Suppressor macrophage treated with lipopolysaccharide for 4 hours (primary cell): ENCODE results near the gene LPIN1.
"Not testable (repeated sequence)": the region's sequence is repeated elsewhere in the genome, so short reads cannot be mapped to it uniquely, and the experiment has no call there.

ENCODE experiments used
- DNase-seq: peaks from one replicate; pipeline ENCODE4 v3.0.0-alpha.2; 2020

Gene LPIN1

DNA sequence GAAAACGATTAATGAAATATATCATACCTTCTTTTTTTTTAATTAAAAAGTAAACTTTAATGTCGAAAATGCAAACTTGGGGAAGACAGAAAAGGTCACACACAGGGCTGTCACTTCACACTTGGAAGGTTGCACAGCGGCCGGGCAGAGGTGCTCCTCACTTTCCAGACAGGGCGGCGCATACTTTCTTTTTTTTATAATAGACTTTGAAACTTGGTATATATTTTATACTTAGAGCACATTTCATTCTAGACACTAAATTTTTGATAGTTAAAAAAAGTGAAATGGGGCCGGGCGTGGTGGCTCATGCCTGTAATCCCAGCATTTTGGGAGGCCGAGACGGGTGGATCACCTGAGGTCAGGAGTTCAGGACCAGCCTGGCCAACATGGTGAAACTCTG lies 66.9 kb downstream of the LPIN1 start:
- DNase-seq, result not testable (repeated sequence)

GRCh38 chr2:11813951-11814350 lies 67.5 kb downstream of the LPIN1 start:
- no peak for DNase-seq

- no peak for DNase-seq
These were observed 68.6 kb downstream of the LPIN1 start for GRCh38 chr2:11814979-11815510.

DNA sequence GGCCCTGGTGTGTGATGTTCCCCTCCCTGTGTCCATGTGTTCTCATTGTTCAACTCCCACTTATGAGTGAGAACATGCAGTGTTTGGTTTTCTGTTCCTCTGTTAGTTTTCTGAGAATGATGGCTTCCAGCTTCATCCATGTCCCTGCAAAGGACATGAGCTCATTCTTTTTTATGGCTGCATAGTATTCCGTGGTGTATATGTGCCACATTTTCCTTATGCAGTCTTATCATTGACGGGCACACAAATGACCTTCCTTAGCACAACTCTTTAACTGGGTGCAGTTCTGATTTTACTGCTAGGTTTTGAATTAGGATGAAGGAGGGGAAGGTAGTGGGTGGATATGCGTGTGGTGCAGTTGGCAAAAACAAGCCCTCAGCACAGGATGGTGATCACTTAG lies 70.5 kb downstream of the LPIN1 start:
- DNase-seq, result not testable (repeated sequence)

GRCh38 chr2:11819235-11819729 lies 72.8 kb downstream of the LPIN1 start:
- DNase-seq, result no peak

DNA sequence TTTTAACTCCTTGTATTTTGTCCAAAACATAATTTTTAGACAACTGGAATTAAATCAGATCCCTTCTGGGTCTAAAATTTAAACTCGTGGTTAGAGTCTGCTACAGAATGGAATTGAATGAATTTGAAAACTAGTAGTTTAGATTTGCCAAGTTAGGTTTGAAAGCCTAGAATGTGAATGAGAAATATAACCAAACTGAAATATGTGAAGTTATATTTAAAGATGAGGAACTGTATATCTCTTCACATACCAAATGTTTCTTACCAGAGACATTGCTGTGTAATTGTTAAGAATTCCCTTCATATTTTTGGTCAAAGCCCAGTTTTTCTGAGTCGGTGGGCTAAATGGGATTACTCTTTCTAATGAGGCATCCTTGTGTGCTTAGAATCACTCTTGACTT lies 74.2 kb downstream of the LPIN1 start:
- DNase-seq, result no peak

DNA sequence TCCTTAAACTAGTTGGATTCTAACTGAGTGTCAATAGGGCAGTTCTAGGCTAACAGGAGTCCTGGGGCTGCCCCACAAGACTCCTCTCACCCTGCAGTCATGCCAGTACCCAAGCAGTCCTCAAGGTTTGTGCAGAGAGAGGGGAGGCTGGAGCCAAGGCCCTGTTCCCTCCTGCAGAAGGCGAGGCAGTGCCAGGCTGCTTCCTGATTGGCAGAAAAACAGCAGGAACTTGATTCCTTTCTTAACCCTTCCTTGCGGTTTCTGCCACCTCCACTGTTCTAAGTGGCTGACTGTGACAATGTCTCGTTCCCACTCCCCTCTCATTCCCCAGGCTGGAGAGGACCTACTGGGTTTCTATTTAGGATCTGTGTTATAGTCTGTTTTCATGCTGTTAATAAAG lies 75.3 kb downstream of the LPIN1 start:
- DNase-seq, result no peak

DNA sequence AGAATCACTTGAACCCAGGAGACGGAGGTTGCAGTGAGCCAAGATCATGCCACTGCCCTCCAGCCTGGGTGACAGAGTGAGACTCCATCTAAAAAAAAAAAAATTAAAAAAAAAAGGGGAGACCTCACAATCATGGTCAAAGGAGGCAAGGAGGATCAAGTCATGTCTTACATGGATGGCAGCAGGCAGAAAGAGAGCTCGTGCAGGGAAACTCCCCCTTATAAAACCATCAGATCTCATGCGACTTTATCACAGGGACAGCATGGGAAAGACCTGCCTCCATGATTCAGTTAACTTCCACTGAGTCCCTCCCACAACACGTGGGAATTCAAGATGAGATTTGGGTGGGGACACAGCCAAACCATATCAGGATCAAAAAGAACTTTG lies 75.9 kb downstream of the LPIN1 start:
- not testable (repeated sequence) for DNase-seq

- DNase-seq, result no peak
These were observed 76.5 kb downstream of the LPIN1 start for GRCh38 chr2:11822746-11823451.

GRCh38 chr2:11824901-11825828 lies 78.7 kb downstream of the LPIN1 start:
- no peak for DNase-seq

DNA sequence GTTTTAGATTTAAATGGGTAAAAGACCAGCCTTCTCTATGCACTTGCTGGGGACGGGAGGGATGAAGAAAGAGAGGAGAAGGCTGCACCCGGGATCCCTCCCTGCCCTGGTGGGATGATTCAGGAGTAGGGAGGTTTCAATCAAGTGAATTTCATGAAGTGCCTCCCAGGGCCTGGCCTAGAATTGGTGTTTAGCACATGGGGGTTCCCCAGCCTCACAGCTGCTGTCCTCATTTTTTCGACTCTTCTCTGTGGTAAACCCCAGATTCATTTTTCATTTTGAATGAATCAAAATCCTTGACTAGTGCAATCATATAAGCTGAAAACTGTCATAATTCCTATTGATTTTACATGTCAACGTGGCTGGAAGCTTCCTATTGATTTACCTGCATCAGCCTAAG lies 81.1 kb downstream of the LPIN1 start:
- no peak for DNase-seq

- no peak for DNase-seq
These were observed 82.5 kb downstream of the LPIN1 start for GRCh38 chr2:11828933-11829323.

- DNase-seq, result peak; percentile 59
These were observed 83.0 kb downstream of the LPIN1 start for GRCh38 chr2:11829324-11829946.

GRCh38 chr2:11829947-11830707 lies 83.7 kb downstream of the LPIN1 start:
- DNase-seq, result peak; percentile 92

DNA sequence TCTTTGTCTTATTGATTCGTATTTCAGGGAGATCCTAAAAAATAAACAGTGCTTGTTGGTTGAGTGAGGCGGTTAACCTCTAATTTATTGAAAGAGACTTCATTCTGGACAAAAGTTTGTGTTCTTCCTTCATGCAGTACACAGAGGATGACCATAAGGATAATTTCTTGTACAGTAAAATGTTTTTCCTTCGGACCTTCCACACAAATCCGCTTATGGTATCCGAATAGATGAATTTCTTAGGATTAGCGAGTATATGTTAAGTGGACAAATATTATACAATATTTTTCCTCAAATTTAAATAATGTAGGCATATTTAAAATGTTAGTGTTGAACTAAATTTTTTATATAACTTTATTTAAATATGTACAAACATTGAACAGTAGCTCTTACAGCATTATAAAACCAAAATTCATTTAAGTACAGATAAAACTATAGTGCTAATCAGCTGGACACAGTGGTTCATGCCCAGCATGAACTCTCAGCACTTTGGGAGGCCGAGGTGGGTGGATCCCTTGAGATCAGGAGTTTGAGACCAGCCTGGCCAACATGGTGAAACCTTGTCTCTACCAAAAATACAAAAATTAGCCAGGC lies 84.4 kb downstream of the LPIN1 start:
- DNase-seq, result no peak

GRCh38 chr2:11831415-11831814 lies 85.0 kb downstream of the LPIN1 start:
- DNase-seq, result peak; percentile 23

- DNase-seq, result no peak
These were observed 86.1 kb downstream of the LPIN1 start for GRCh38 chr2:11832531-11832930.

GRCh38 chr2:11833601-11834000 lies 87.2 kb downstream of the LPIN1 start:
- peak; percentile 13 for DNase-seq

DNA sequence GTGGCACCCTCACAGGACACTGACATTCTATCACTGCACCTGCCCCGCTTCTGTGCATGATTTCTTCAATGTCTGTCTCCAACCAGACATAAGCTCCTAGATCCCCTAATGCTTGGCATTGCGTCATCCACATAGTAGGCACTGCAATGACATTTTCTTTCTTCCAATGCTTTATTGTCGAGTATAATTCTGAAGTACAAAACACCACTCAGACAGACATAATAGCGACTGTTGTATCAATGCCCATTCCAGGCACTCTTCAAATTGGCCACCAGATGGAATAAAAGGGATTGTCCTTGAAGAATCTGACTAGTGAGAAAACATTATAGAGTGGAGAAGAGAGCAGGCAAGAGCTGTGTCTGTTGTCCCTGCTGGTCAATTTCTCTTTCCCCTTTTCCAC lies 89.0 kb downstream of the LPIN1 start:
- DNase-seq, result no peak

GRCh38 chr2:11836647-11837219 lies 90.3 kb downstream of the LPIN1 start:
- DNase-seq, result no peak

DNA sequence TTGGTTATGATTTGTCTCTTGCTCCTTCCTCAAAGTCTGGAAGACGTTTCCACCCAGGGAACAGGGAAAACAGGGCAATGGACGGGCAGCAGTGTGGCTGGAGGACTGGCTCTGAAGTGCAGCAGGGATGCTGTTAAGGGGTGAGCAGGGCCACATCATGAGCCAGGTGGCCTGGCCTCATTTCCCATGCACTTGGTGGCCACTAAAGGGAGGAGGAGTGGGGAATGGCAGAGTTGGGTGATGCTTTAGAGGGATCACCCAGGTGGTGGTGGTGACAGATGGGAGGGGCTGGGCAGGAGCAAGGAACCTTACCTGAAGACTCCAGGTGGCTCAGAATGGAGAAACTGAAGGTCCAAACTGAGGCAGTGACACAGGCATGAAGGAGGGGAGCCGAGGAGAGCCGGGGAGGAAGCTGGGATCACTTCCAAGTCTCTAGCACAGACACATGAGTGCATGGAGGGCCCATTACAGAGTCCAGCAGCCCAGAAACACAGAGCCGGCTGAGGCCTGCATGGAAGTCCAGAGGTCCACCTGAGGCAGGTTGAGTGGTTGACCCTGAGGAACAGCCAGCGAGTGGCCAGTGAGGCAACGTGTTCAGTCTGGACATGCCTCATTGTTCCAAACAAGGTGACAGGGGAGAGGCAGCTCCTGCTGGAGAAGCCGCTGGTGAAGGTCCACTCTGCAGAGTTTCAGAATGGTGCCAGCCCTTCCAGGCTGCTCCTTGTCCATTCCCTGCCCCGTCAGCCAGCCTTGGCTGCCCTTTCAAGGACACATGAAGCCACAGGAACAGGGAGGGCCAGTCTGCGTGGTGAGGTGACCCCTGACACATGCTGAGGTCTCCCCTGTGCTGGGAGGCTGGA lies 91.7 kb downstream of the LPIN1 start:
- DNase-seq, result no peak
